AG09319 (cell line): ENCODE results near the gene ALOXE3.

Experiments used
- DNase-seq: peaks from one replicate; pipeline ENCODE4 v3.0.0-alpha.2; 2010; ENCODE audit warnings: low read depth; ENCODE audit errors: extremely low read depth
- CTCF ChIP-seq: IDR thresholded peaks from 2 replicates; pipeline ENCODE4 v1.5.1; 2011; ENCODE audit warnings: low read depth, mild to moderate bottlenecking, inconsistent platforms, low read length, moderate library complexity

Gene ALOXE3

GRCh38 chr17:8144401-8145231 is 26.3 kb upstream of the ALOXE3 start:
- no peak for TF ChIP-seq CTCF
- DNase-seq: no peak

- no peak for DNase-seq
- no peak for TF ChIP-seq CTCF
Observed at GRCh38 chr17:8143581-8144400, 25.5 kb upstream of the ALOXE3 start.

GRCh38 chr17:8142887-8143580 is 24.7 kb upstream of the ALOXE3 start:
- no peak for DNase-seq
- TF ChIP-seq CTCF: no peak

- no peak for TF ChIP-seq CTCF
- DNase-seq: no peak
Observed at GRCh38 chr17:8142158-8142886, 24.0 kb upstream of the ALOXE3 start.

GRCh38 chr17:8141741-8142140 is 23.4 kb upstream of the ALOXE3 start:
- no peak for DNase-seq
- no peak for TF ChIP-seq CTCF

- no peak for TF ChIP-seq CTCF
Observed at GRCh38 chr17:8141045-8141444, 22.7 kb upstream of the ALOXE3 start.

More at GRCh38 chr17:8141045-8141444, 22.7 kb upstream of the ALOXE3 start:
- no peak for DNase-seq
